HTERT RPE-1 (cell line): ENCODE results near the gene GATA2.

ENCODE experiments used
- in situ Hi-C: fragments of 300-500 bp; cut with MboI; formaldehyde crosslinking; loops from 4 replicates; pipeline ENCODE4 v1.14.3; 2020; ENCODE audit warnings: low sequenced_read_pairs

Gene GATA2

GRCh38 chr3:128438488-128439072, 54.4 kb downstream of the GATA2 start:
- in situ Hi-C loops = loop anchor here (25.0 kb wide), 1 partner anchor 149 kb away; no protein-coding TSS in a partner anchor

- in situ Hi-C loops = loop anchor here (25.0 kb wide), 1 partner anchor 151 kb away; no protein-coding TSS in a partner anchor
Observed at GRCh38 chr3:128436214-128436613, 56.8 kb downstream of the GATA2 start.

GRCh38 chr3:128435561-128435960, 57.4 kb downstream of the GATA2 start:
- in situ Hi-C loops = loop anchor here (25.0 kb wide), 1 partner anchor 152 kb away; no protein-coding TSS in a partner anchor

GRCh38 chr3:128435058-128435457, 57.9 kb downstream of the GATA2 start:
- in situ Hi-C loops = loop anchor here (25.0 kb wide), 1 partner anchor 152 kb away; no protein-coding TSS in a partner anchor

DNA sequence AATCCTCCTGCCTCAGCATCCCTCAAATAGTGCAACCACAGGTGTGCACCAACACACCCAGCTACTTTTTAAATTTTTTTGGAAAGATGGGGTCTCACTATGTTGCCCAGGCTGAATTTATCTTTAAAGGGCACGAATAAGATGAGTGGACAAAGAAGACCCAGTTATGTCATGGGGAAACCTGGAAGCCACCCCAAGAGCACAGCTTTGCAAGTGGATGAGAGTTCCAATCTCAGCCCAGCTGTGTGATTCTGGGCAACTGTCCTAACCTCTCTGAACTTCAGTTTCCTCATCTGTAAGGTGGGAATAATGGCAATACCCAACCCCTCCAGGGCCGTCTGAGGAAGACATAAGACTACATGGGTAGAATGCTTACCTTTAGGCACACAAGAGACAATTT, 58.5 kb downstream of the GATA2 start:
- in situ Hi-C loops = loop anchor here (25.0 kb wide), 1 partner anchor 153 kb away; no protein-coding TSS in a partner anchor

DNA sequence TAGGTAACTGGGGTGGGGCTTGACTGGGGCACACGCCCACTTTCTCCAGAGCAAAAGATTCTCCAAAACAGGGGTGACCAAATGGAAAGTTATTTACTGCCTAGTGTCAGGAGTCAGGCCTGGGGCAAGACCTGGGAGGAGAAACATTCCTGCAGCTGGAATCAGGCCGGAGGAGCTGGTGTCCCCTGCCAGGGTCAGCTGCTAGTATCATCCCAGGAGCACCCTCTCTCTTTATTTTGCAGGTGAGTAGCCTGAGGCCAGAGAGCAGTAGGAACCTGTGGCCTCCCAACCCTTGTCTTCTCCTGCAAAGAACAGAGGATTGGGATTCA, 59.2 kb downstream of the GATA2 start:
- in situ Hi-C loops = loop anchor here (25.0 kb wide), 1 partner anchor 154 kb away; no protein-coding TSS in a partner anchor

DNA sequence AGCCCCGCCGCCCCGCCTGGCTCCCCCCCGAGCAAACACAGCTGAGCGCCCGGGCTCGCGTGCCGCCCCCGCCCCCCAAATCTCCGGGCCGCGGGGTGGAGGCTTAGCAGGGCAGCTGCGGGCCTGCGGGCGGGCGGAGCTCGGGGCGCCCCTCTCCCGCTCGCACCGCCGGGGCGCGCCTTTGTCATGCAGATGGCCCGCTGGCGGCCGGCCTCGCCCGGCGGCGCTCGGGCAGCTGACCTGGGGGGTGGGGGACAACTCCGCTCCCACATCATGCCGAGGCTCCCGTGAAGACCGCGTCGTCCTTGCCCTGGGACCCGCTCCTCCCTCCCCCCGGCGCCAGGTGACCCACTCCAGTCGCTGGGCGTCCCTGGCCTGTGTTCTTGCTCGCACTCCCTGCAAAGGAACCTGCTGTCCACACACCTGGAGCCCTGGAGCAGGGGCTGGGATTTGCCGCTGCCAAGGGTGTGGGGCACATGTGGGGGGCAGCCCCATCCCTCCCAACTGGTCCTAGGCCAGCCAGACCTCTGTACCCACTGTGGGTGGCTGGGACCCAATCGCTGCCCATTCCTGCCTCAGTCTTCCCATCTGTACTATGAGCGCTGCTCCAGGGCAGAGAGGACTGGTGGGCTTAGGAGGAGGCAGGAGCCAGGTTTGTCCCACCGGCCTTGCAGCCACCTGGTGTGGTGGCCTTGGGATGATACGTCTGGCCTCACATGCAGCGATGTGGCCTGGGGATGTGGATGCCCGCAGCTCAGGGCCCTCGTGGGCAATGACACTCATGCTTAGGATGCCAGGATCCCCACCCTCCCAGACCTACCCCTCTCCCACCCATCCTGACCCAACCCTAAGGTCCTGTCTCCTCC, 59.8 kb downstream of the GATA2 start:
- in situ Hi-C loops = loop anchor here (25.0 kb wide), 1 partner anchor 154 kb away; no protein-coding TSS in a partner anchor

DNA sequence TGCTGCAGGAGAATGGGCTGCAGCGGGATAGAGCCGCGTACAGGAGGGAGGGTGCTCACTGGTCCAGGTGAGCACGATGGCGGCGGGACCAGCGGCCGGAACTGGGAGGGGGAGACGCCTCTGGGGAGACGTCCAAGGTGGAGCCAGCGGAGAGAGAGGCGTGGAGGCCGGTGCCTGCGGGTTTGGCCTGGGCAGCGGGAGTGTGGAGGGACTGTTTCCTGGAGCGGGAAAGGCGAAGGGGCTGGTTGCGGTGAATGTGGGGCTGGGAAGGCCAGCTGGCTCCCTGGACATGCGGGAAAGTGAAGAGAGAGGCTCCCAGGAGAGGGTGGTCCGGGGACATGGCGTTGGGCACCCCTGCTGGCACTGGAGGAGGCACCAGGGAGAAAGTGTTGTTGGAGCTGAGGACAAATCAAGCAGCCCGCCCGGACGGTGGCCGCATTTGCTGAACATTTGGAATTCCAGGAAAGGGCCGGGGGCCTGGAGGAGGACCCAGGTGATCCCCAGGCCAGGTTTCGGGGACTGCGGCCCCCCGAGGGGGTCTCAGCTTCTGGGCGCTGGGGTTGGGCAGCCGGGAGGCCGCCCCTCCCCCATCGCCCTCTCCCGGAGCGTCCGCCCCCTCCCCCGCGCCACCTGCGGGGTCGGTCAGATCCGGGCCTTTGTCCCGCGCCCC, 60.6 kb downstream of the GATA2 start:
- in situ Hi-C loops = loop anchor here (25.0 kb wide), 1 partner anchor 155 kb away; no protein-coding TSS in a partner anchor

GRCh38 chr3:128431803-128432300, 61.1 kb downstream of the GATA2 start:
- in situ Hi-C loops = loop anchor here (25.0 kb wide), 1 partner anchor 155 kb away; no protein-coding TSS in a partner anchor

DNA sequence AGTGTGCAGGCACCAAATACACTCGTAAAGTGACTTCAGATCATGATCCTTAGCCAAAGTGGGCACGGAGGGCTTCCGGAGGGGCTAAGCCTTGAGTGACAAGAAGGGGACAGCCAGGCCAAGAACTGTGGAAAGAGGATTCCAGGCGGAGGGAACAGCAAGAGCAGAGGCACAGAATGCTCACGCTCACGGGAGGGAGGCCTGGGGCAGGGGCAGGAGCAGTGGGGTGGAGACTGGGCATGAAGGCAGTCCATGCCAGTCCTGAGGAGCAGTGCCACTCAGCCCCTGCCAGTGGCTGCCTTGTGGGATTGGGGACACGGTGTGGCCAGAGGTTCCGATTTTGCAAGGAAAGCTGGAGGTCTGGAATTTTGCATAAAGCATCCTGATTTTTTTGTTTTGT, 62.3 kb downstream of the GATA2 start:
- in situ Hi-C loops = loop anchor here (25.0 kb wide), 1 partner anchor 157 kb away; no protein-coding TSS in a partner anchor

DNA sequence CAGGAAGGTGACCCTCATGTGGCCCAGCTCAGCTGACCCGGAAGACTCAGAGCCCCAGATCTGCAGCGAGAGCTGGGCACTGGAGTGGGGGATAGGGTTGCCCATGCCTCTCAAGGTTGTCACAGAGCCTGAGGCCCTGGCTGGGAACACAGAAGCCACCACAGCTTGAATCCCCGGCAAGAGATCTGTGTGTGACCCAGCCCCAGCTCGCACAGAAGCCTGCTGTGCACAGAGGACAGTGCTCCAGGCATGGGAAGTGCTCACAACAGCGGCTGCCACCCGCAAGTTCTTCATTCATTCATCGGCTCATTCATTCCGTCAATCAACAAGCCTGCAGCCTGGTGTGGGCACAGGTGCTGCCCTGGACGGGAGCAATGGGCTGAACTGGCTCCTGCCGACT, 62.7 kb downstream of the GATA2 start:
- in situ Hi-C loops = loop anchor here (25.0 kb wide), 1 partner anchor 157 kb away; no protein-coding TSS in a partner anchor

DNA sequence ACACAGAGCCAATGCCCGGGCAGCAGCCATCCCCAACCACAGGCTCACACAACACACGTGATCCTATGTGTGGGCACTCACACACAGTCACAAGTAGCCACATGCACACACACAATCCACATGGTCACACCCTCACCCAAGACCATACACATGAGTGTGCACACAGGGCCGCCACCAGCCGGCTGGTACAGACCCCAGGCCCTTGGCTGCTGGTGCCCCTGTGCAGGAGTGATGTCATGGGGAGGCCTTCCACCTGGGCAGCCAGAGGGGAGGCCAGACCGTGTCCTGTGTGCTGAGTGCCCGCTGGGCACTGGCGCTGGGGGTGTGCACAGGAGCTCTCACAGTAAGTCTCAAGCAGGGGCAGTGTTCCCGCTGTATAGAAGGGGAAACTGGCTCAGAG, 63.2 kb downstream of the GATA2 start:
- in situ Hi-C loops = loop anchor here (25.0 kb wide), 1 partner anchor 158 kb away; no protein-coding TSS in a partner anchor
